Measurements from ENCODE around the gene NES.
"Not testable (repeated sequence)": the region's sequence is repeated elsewhere in the genome, so short reads cannot be mapped to it uniquely, and the experiment has no call there.

The NES gene

DNA sequence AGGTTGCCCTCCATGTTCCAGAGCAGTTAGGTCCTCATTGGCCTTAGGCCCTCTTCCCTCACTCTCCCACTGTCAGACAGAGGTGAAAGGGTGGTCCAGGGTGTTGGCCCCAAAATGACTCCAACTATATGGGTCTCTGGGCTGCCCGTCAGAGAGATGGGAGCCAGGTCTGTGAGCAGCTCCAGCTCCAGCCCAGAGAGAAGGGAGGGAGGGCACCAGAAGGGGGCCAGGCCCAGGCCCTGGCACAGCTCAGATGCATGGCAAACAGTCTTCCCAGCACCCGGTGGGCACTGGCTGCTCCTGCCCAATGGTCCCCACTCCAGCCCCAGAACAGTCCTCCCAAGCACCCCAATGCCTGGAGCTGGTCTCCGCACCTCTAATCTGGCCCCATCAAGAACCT lies 33.1 kb downstream of the NES start:
- DNase-seq, result no peak

DNA sequence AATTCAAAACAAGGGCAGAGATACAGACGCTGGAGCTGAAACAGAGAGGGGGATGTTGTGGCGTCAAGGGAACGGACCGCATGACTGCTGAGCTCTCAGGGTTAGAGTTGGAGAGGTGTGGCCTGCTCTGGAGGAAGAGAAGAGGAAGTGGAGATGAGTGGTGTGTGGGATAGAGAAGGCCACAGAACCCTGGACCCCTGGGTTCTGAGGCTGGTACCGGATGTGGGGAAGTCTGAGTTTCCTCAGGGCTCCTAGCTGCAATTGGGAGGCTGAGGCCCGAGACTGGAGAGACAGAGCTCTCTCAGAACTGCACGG lies 33.5 kb downstream of the NES start:
- no peak for DNase-seq

DNA sequence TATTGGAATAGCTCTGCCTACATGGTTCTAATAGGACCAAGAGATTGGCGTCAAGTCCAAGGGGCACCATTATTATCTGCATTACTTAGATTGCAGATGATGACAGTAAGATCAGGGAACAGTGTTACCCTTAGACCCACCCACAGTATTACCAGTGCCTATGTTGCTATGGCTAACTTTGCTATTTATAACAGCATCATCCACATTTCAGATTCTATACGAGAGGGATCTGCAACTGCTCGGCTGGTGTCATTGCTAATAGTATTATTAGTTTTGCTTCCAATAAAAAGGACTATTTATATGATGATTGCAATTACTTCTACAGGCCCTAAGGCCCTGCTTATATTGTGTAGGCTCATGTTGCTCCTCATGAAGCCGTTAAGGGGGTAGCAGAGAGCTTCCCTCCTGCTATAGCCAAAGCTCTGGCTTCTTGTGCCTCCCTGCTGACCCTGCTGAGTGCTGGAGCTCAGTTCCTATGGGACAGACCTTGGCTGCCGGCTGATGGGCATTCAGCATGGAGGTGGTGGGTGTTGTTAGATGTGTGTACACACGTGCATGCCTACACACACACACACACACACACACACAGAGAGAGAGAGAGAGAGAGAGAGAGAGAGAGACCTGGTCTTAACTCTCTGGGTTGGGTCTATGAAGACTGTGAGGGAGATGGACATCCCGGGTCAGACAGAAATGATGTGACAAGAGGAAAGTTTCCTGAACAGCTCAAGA lies 34.0 kb downstream of the NES start:
- no peak for DNase-seq

DNA sequence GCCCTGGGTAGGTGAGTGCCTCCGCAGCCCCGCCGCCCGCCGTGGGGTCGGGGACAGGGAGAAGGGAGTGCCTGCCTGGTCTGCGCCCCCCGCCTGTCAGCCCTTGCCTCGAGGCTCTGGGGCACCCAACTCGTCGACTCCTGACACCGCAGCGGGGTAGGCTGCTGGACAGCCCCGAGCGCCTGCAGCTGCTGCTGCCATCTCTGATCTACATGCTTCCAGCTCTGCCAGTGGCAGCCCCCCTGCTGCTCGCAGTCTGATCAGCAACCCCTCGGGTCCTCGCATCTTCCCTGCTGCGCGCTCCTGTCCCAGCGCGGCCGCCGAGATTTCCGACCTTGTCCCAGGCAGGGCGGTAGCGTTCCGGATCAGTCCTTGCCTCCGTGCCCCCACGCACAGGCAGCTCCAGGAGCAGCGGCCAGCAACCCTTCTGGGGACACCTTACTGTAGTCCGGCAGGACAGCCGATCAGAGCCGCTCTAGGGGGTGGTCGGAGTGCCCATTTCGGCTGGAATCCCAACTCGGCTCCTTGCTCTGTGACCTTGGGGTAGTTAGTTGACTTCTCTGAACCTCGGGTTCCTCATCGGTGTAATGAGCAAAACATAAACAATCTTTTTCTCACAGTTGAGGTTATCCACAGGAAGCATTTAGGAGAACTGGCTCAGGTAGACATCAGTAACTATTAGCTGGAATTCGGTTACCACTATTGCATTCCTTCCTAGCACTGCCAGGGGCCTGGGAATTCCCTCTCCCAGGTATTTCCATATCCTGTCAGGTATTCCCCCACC lies 34.8 kb downstream of the NES start:
- DNase-seq, result no peak

DNA sequence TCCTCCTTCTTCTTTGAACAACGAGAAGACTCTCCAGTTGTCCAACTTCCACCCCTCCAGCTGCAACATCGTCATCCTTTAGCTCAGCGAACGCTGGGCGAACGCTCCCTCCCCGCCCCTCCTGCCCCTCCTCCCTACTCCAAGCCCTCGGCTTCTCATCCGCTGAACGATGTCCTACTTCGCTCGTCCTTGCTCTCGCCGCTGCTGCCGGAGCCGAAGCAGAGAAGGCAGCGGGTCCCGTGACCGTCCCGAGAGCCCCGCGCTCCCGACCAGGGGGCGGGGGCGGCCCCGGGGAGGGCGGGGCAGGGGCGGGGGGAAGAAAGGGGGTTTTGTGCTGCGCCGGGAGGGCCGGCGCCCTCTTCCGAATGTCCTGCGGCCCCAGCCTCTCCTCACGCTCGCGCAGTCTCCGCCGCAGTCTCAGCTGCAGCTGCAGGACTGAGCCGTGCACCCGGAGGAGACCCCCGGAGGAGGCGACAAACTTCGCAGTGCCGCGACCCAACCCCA lies 35.4 kb downstream of the NES start, which contains the start of gene BCAN:
Gene BCAN, plus strand, starts transcription at position 357 of the 504 bp plus-strand sequence. CDS start 3,938 bp downstream, outside the sequence.
- DNase-seq, result peak; percentile 64

DNA sequence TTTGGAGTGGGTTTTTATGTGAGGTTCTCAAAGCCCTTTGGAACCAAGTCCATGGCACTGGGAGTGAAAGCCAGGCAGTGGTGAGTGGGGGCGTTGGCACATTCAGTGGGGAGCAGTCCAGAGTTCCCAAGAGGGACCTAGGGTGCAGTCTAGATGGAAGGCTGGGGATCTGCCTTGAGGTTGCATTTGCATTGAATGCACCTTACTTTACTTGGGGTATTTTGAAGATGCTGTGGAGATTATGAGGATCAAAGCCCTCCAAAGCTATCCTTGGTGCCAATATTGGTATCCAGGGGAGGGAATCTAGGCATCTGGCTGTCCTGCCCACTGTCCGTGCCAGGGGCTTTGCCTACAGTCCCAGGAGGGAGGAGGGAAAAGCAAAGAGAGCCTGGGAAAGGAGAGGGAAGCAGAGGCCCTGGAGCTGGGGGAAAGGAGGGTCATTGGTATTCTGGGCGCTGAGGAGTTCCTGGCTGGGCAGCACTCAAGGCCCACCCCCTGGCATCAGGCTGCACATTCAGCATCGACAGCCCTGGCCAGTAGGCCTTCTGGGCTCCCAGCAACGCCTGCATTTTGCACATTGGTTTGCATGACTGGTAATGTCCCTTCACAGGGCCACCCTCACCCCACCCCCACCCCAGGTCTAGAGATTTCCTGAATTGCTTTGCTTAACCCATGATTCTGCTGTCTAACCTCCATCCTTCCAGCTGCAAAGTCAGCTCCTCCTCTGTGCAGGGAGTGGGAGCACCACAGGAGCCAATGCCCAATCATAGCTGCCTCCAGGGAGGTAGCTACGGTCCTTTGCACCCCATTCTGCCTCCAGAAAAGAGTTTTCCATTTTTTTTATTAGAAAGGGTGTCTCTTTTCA lies 36.1 kb downstream of the NES start:
- DNase-seq, result no peak

DNA sequence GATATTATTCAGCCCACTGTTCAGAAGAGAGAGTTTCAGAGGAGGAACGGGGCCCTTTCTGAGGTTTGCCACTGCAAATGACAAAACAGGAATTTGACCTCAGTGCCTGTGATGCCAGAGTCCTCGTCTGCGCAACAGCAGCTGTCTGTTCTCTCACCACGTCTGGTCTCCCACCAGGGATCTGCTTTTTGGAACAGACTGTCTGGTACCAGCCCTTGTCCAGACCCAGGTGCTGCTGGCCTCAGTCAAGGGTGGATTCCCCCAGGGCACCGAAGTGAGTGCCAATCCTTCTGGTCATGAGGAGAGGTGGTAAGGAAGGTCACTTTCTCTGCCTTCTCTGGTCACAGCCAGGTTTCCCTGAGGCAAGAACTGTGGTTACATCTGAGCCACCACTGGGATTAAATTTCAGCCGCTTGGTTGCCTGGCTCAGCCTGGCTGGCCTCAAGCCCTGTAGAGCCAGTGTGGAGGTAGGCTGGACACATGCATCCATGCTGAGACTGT lies 37.6 kb downstream of the NES start:
- DNase-seq, result no peak

DNA sequence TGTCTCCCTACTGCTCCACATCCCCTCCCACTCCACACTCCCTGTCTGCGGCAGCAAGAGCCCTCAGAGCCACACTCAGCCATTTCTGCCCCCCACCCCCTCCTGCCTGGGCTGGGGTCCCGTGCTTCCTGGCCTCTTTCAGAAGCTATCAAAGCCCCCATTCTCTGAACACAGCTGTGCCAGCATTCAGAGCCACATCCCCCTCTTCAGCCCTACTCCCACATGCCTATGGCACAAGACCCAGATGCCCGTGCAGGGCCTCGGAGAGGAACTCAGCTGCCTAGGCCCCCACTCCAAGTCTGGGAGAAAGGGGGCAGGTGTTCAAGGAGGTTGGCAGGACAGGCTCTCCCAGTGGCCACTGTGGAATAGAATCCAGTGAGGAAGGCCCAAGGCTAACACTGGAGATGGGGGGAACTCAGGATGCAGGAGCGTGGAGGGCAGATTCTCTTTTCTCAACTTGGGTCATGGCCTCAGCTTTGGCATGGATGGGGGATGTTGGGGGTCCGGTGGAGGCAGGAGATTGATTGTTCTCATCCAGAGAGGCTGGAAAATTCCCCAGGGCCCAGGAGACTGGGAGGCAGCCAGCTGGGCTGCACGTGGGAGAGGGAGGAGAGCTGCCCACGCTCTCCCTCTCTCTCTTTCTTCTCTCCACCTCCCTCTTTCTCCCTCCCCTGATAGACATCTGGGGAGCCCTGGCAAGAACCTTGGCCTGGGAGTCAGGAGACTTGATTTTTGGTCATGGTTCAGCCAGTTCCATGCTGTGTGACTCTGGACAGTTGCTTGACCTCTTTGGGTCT lies 38.8 kb downstream of the NES start:
- no peak for DNase-seq

DNA sequence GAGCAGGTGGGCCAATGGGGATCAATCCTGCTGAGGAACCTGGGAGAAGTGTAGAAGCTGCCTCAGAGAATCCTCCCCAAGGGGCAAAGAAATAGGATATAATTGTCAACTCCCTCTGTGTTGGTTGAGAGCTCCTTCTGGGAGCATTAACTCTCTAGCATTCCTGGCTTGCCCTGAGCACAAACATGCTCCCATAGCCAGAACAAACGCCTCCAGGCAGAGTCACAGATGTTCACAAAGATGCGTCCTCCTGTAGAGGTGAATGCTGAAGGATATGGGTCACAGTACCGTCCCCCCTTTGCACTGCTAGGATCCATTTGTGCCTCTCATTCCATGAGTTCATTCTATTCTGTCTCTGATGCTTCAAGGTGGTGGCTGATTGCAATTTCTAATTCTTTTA lies 44.9 kb downstream of the NES start:
- no peak for DNase-seq

DNA sequence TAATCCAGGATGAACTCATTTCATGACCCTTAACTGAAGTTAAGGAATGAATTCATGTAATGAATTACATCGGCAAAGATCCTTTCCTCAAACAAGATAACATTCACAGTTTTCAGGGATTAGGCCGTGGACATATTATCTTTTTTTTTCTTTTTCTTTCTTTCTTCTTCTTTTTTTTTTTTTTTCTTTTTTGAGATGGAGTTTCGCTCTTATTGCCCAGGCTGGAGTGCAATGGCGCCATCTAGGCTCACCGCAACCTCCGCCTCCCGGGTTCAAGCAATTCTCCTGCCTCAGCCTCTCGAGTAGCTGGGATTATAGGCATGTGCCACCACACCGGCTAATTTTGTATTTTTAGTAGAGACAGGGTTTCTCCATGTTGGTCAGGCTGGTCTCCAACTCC lies 46.1 kb downstream of the NES start:
- DNase-seq, result not testable (repeated sequence)

DNA sequence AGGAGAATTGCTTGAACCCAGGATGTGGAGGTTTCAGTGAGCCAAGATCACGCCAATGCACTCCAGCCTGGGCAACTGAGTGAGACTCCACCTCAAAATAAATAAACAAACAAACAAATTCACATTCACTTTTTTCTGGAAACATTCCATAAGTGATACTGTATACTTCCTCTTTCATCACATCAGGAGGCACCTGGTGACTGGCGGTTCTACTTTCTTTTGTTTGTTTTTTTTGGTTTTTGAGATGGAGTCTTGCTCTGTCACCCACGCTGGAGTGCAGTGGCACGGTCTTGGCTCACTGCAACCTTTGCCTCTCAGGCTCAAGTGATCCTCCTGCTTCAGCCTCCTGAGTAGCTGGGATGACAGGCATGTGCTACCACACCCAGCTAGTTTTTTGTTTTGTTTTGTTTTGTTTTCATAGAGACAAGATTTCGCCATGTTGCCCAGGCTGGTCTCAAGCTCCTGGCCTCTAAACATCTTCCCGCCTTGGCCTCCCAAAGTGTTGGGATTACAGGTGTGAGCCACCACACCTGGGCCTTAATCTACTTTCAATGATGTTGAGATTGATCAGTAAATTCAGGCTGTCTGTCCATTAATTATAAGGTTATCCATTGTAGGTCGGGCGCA lies 47.3 kb downstream of the NES start:
- no peak for DNase-seq

DNA sequence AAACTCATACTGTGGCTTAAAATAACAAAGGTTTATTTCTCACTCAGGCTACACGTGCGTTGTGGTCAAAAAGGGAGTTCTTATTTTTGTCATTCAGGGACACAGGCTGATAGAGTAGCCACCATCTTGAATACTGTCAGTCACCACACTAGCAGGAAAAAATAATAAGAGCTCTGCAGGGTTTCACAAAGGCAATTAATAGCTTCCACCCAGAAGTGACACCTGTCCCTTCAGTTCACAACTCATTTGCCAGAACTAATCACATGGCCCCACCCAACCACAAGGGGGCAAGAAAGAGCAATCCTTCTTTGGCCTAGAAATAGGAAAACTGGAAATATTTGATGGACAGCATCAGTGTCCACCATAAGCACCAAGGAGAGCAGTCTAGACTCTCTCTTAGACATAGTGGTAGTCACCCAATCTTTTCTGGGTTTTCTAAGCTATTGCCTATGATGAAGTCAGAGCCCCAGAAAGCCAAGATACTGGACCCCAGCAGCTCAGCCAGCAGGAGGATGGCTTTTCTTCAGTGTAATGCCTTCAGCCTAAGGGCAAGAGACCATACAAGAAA lies 49.8 kb downstream of the NES start:
- no peak for DNase-seq

DNA sequence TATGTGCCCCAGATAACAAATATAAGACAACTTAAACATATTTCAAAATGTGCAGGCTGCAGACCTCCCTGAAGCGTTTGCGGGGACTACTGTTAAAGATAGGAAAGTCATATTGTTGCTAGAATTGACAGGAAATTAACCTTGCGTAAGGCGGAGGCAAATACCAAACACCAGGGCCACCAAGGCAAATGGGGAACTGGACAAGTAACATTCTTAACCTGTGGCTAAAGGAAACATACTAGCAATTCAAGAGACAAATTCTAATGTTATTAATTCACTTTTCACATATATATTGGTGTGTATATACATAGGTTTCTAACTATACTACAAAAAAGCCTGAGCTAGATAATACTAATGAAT lies 51.1 kb downstream of the NES start:
- DNase-seq, result no peak

DNA sequence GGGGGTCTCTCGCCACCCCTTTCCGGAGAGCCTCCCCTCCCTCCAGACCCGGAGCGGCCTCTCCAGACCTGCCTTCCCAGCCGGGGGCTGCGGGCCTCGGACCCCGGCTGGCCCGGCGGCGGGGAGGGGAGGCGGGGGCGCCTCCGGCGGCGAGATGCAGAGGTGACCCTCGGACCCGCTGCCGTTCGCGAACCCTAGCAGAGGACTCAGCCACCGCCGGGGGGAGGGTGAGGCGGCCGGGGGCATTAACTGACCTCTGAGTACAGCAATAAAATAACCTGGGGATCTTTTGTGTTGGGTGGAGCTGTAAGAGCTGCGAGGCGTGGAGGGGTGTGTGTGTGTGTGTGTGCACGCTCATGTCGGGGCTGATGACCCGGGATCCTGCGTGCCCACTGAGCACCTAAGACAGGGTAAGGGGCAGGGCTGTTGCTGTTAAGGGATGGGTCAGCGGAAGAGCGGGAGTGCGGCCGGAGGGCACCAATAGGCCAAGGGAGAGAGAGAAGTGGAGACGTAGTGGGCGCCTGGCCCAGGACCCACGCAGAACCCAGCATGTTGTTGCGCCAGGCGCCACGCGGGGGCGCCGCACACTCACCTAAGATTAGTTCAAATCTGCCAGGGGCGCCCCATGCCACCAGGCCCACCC lies 51.6 kb downstream of the NES start:
- DNase-seq, result peak; percentile 67

DNA sequence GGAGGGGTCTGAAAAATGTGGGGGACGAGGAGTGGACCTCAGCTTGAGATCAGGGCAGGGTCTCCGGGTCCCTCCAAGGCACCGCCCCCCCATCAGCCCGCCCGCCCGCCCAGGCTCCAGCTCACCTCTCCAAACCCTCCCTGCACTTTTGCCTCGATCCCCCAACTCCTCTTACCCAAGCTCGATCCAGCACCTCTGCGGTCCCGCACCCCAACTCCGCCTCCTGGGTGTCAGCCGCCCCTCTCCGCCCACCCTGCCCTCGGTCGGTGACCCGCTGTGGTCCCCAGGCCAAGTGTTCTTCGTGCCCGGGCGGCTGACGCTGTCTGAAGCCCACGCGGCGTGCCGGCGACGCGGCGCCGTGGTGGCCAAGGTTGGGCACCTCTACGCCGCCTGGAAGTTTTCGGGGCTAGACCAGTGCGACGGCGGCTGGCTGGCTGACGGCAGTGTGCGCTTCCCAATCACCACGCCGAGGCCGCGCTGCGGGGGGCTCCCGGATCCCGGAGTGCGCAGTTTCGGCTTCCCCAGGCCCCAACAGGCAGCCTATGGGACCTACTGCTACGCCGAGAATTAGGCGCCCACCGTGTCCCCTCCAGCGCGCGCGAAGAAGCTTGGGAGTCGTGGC lies 52.3 kb downstream of the NES start:
- DNase-seq, result no peak

DNA sequence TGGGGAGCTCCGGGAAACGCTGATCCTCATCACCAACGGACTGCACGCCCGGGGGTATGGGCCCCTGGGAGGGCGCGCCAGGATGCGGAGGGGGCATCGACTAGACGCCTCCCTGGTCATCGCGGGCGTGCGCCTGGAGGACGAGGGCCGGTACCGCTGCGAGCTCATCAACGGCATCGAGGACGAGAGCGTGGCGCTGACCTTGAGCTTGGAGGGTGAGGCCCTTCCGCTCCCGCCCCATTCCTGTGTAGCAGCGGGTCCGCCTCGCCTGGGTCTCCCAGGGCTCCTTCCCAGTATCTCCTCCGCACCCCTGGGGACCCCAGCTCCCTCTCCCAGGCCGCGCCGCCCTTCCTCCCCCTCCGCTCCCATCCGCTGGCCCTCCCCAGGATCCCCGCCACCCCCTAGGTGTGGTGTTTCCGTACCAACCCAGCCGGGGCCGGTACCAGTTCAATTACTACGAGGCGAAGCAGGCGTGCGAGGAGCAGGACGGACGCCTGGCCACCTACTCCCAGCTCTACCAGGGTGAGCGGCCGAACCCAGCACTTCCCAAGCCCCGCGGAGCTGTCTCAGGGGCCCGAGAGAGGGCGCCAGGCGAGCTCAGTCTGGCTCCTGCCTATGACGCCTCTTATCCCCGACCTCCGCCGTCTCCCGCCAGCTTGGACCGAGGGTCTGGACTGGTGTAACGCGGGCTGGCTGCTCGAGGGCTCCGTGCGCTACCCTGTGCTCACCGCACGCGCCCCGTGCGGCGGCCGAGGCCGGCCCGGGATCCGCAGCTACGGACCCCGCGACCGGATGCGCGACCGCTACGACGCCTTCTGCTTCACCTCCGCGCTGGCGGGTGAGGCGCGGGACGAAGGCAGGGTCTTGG lies 53.0 kb downstream of the NES start:
- no peak for DNase-seq

DNA sequence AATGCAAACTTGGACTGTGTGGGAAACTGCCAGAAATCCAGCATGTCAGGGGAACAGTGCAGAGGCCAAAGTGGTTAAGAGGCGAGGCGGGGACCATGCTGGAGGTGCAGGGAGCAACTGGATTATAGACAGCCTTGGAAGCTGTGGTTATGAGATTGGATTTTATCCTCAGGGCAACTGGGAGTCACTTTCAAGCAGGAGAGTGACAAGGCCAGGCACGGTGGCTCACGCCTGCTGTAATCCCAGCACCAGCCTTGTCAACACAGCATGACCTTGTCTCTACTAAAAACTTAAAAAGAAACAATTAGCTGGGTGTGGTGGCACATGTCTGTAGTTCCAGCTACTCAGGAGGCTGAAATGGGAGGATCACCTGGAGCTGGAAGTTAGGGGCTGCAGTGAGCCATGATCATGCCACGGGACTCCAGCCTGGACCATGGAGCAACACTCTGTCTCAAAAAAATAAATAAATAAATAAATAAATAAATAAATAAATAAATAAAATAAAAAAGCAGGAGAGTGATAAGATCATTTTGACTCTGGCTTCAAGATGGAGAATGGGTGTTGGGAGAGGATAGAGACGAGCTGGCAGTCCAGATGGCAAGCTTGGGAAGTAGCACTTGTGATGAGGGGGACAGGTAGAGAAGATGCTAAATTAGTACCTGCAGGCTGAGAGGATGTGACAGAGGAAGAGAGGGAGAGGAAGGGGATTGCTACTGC lies 54.5 kb downstream of the NES start:
- no peak for DNase-seq

DNA sequence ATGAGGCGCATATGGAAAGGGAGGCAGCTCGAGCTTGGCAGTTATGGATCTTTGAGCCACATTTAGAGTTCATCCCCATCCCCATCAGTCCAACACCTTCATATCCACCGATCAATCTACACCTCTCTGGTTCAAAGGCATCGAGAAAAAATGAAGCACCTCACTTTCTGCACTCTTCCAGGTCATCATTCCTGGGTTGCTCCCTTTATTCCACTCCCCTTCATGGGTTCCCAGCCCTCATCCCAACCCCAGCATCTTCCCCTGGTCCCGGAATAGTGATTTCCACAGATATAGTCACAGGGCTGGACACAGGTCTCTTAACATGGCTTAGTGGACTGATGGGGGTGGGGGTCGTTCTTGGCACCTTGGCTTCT lies 57.6 kb downstream of the NES start:
- DNase-seq, result no peak

Data from femur (tissue), 1 donor.